ENCODE results near the gene HOXB2.

Gene HOXB2

DNA sequence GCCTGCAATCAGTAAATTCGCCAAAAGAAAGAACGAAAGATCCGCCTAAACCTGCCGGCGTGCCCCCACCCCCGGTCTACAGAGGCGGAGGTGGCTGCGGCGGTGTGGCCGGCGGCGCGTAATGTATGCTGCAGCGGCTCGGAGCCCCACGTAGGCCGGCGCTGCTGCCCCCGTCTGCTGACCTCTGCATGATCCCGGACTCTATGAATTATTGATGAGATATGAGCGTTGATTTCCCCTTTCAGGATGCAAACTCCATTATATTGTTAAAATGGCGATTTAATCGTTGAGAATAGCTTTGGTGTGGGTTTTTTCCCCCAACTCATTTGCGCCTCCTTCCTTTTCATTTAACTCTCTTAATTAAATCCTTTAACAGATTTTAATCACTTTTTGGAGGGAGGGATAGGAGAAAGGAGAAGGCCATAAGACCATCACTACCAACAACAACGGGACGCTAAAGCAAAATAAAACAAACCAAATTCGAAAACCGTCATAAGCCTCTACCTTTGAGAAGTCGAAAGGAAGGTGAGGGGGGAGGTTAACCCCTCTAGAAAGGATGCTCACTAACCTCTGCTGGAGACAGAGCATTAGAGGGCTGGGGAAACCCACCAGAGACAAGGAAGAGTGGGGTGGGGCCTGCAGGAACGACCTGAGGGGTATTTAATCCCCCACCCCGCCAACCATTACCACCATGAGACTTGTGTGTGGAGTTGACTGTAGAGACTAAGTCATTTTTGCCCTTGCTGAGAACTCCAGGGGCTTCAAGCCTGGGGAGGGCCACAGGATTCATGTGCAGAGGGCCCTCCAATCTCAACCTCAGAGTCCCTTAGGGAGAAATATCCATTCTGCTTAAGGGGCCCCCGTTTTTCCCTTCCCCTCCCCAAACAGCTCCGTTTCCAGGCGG, 41.7 kb upstream of the HOXB2 start:
- peak; percentile 70 for DNase-seq (ENCODE audit: low spot score)
- no peak for TF ChIP-seq CTCF (IDR thresholded peaks at IDR 0.05; ENCODE audit: extremely low read depth, insufficient read depth, missing control alignments)
- in situ Hi-C loops (cut with MboI; ENCODE audit: low pct_unique_long_range_greater_than_20kb, low sequenced_read_pairs, unreplicated experiment): no loop called here

- in situ Hi-C loops (cut with MboI; ENCODE audit: low pct_unique_long_range_greater_than_20kb, low sequenced_read_pairs, unreplicated experiment): no loop called here
- TF ChIP-seq CTCF (IDR thresholded peaks at IDR 0.05; ENCODE audit: extremely low read depth, insufficient read depth, missing control alignments): no peak
- no peak for DNase-seq (ENCODE audit: low spot score)
These were observed 39.4 kb upstream of the HOXB2 start for GRCh38 chr17:48584223-48584741.

DNA sequence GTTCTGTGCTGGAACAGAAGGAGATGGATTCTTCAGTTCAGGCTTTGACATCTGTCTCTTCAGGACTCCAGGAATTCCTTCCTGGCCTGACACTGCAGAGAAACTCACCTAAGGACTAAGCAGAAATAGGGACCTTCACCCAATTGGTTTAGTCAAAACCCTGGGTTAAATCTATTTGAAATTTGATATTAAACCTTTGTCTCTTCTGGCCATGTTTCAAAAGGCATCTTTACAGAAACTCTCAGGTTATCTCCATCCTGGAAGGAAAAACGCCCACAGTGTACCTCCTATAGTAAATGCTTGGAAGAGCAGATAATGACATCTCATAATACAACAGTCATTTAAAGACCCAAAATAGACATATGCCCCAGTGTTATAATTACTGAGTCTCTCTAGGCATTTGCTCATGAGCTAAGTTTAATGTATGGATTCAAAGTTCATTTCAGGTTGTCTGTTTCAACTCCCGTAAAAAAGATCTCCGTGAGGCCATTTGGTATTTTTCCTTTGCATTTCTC, 38.9 kb upstream of the HOXB2 start:
- in situ Hi-C loops (cut with MboI; ENCODE audit: low pct_unique_long_range_greater_than_20kb, low sequenced_read_pairs, unreplicated experiment): no loop called here
- no peak for TF ChIP-seq CTCF (IDR thresholded peaks at IDR 0.05; ENCODE audit: extremely low read depth, insufficient read depth, missing control alignments)
- no peak for DNase-seq (ENCODE audit: low spot score)

- TF ChIP-seq CTCF (IDR thresholded peaks at IDR 0.05; ENCODE audit: extremely low read depth, insufficient read depth, missing control alignments): no peak
- DNase-seq (ENCODE audit: low spot score): no peak
- in situ Hi-C loops (cut with MboI; ENCODE audit: low pct_unique_long_range_greater_than_20kb, low sequenced_read_pairs, unreplicated experiment): no loop called here
These were observed 37.8 kb upstream of the HOXB2 start for GRCh38 chr17:48582750-48583069.

DNA sequence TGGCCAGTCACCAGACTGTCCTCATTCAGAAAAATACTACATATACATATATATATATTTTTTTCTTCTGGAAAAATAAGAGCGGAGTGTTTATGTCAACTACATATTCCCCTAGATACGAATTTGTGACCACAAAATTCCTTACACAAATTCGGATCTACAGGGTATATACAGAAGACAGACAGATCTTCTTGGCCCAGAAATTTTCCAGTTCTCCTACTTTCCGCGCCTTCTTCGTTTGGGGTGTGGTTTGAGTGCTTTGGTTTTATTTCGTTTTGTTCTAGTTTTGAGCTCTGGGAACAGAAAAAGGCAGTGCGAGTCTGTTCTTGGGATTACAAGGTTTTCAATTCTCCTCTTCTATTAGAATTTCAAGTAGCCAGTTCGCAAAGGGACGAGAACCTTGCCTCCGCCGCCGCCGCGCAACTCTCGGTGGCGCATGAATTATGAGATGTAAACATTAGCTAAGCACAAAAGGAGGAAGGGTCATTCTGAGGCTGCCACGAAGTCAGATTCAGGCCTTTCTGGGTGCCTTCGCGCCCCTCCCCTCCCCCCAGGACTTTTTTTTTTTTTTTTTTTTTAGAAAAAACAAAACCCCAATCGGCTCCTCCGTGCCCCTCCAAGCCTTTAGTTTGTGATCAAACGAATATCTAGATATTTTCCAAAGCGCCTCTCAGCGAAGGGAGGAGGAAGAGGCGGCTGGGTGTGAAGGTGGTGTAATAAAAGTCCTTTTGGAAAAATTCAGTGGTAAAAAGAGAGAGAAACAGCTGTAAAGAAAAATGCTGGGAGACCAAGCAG, 35.0 kb upstream of the HOXB2 start:
- in situ Hi-C loops (cut with MboI; ENCODE audit: low pct_unique_long_range_greater_than_20kb, low sequenced_read_pairs, unreplicated experiment): no loop called here
- DNase-seq (ENCODE audit: low spot score): no peak
- no peak for TF ChIP-seq CTCF (IDR thresholded peaks at IDR 0.05; ENCODE audit: extremely low read depth, insufficient read depth, missing control alignments)

DNA sequence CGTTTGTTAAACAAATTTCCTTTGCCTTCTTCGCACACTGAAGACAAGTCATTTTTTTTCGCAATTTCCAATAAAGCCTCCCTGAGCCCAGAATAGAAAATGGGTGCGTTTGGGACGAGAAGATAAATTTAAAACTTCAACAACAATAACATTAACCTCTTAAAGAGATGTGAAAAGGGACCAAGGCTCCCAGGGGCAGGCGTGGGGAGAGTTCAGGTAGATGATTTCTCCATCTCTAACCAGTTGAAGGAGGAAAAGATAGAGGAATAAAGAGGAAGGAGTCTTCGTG, 34.5 kb upstream of the HOXB2 start:
- in situ Hi-C loops (cut with MboI; ENCODE audit: low pct_unique_long_range_greater_than_20kb, low sequenced_read_pairs, unreplicated experiment): no loop called here
- no peak for TF ChIP-seq CTCF (IDR thresholded peaks at IDR 0.05; ENCODE audit: extremely low read depth, insufficient read depth, missing control alignments)
- no peak for DNase-seq (ENCODE audit: low spot score)
